22Rv1 (cell line): Measurements from ENCODE around the gene ZFR2.

Source experiments
- CTCF ChIP-seq: fragments of 450-650 bp; IDR thresholded peaks from 2 replicates; pipeline ENCODE4 v1.5.1; 2017; ENCODE audit warnings: mild to moderate bottlenecking
- ZFX ChIP-seq: fragments of 450-650 bp; IDR thresholded peaks from 2 replicates; pipeline ENCODE4 v1.6.1; 2017; ENCODE audit warnings: antibody characterized with exemption, borderline replicate concordance

- no peak for TF ChIP-seq CTCF
- TF ChIP-seq ZFX = no peak
Observed at GRCh38 chr19:3863648-3864047, 5.2 kb downstream of the ZFR2 start.
